Mammary microvascular endothelial cell (primary cell): Measurements from ENCODE around the gene RECQL5. TPM values are rescaled to one million over a fixed set of nuclear protein-coding genes. Genes with fewer than 3 reads are reported as not detected.

ENCODE experiments used
- total RNA-seq: library from RNA; depleted of rRNA; stranded (reverse); fragments of >200 nt; gene quantifications from 2 replicates; pipeline ENCODE4 v1.2.3, GENCODE V29; 2015

Gene RECQL5
- 9.9 and 11.3 TPM in 2 replicates for total RNA-seq

DNA sequence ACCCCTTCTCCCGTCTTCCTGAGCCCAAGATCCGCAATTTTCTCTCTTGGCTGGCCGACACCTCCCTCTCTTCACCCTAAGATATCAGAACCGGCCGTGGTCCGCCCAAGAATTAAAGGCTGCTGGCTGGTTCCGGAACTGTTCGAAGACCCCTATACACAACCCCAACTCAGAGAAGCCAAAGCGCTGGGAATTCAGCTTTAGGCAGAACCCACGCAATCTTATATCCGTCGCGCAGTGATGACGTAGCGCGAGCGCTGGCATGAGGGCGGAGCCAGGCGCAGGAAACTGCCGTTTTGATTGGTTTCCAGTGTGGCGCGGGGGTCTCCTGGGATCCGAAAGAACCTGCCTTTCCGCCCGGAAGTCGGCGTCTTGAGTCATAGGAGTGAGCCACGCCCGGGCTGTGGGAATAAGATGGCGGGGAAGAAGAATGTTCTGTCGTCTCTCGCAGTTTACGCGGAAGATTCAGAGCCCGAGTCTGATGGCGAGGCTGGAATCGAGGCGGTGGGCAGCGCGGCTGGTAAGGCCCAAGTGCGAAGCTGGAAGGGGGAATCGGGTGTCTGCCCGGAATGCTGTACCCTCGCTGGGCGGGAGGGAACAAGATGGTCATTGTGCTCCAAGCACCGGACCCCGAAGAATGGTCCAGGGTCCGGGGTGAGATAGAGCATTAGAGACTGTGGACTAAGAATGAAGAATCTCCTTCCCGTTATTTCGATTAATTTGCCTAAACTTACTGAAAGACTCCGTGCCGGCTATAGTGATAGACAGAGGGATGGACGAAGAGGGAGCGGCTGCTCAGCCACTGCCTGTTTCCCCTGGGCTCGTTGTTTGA lies at the start of gene RECQL5, which contains the start of gene SAP30BP:
Gene RECQL5 (minus strand): TSS at position 196 of the 832 bp plus-strand sequence. CDS start 597 bp downstream, outside the sequence.
Gene SAP30BP (plus strand): TSS at position 380 of the 832 bp plus-strand sequence. CDS start 35 bp downstream, at position 415.

DNA sequence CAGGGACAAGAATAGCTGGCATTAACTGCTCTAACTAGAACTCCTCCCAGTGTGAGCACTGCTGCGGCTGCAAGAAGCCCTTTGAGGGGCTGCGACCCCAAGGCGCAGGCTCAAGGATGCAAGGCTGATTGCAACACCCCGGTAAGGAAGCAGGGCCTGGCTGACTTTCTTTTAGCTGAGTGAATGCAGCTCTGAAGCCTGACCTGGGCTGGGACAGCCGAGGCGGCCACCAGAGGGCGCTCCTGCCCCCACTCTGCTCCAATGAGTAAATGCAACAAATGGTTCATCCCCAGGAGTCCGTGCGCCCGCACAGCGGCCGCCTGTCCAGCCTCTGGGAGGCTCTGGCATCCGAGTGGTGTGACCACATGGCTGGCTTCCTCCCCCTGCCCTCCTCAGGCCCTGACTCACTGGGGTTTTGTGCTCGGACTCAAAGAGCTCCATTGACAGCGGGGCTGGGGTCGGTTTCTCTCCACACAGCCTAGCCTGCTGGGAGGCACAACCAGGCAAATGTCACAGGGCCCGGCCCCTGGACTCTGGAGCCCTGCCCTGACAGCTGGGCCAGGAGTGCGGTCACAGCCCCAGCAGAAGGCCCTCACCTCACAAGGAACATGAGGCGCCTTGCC lies 34.0 kb downstream of the RECQL5 start, which contains the start of gene SMIM5:
Gene SMIM5 (plus strand): TSS at position 572 of the 623 bp plus-strand sequence. CDS start 6,768 bp downstream, outside the sequence.

GRCh38 chr17:75587675-75588595 lies 79.0 kb downstream of the RECQL5 start, which contains the start of gene MYO15B:
Gene MYO15B (plus strand): TSS chr17:75587800. CDS start chr17:75588058, 258 bp downstream.

Other genes starting within 250 kb of the RECQL5 start
- gene TMEM94, start 210.5 kb downstream of the RECQL5 start, total RNA-seq, result 35.6 and 48.6 TPM in 2 replicates
- 24.2 and 32.8 TPM in 2 replicates for gene CASKIN2, start 151.6 kb downstream of the RECQL5 start, total RNA-seq
- gene TSEN54, start 150.6 kb downstream of the RECQL5 start, total RNA-seq, result 23.2 and 25.4 TPM in 2 replicates
- 3.9 and 5.2 TPM in 2 replicates for gene LLGL2, start 141.5 kb downstream of the RECQL5 start, total RNA-seq
- 1.7 and 5.1 TPM in 2 replicates for gene MYO15B, start 79.4 kb downstream of the RECQL5 start, total RNA-seq
- gene SMIM5, start 33.7 kb downstream of the RECQL5 start, total RNA-seq, result not detected in 2 replicates
- gene SAP30BP, start 184 bp upstream of the RECQL5 start, total RNA-seq, result 71.9 and 72.0 TPM in 2 replicates
- gene ITGB4, start 54.3 kb upstream of the RECQL5 start, total RNA-seq, result 2.5 and 4.6 TPM in 2 replicates
- 48.8 and 52.0 TPM in 2 replicates for gene GALK1, start 98.0 kb upstream of the RECQL5 start, total RNA-seq
- 15.8 and 24.3 TPM in 2 replicates for gene UNK, start 117.7 kb upstream of the RECQL5 start, total RNA-seq
- gene UNC13D, start 177.2 kb upstream of the RECQL5 start, total RNA-seq, result 1.2 and 1.8 TPM in 2 replicates
- 59.4 and 61.8 TPM in 2 replicates for gene WBP2, start 188.2 kb upstream of the RECQL5 start, total RNA-seq
- 62.8 and 64.3 TPM in 2 replicates for gene TRIM47, start 211.4 kb upstream of the RECQL5 start, total RNA-seq
- gene TRIM65, start 229.8 kb upstream of the RECQL5 start, total RNA-seq, result 30.6 and 32.7 TPM in 2 replicates
- gene MRPL38, start 237.7 kb upstream of the RECQL5 start, total RNA-seq, result 31.1 and 31.8 TPM in 2 replicates